Measurements from ENCODE around the gene NCBP1. TPM values are rescaled to one million over a fixed set of nuclear protein-coding genes. Genes with fewer than 3 reads are reported as not detected.

The NCBP1 gene
- total RNA-seq, 2 donors from 2014 or later, result 36.9 to 41.2 TPM

DNA sequence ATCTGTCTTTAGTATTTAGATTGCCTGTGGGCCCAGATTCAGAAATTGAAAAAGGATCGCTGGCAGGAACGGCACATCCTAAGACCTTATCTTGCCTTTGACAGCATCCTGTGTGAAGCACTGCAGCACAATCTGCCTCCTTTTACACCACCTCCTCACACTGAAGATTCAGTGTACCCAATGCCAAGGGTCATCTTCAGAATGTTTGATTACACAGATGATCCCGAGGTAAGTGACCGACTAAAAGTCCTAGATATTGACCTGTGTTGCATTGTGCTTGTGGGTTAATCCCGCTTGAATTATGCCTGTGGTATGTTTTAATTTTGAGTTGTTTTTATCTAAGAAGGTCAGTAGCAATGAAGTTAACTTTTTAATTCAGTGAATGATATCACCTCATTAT, 14.4 kb downstream of the NCBP1 start:
- no peaks in the 10 kb centered on the region for H3K9me3 Mint-ChIP-seq
- ATAC-seq (no peak), DNase-seq (ENCODE audit: low spot score in 2 of 2) (no peak)
- peaks cover 0 to 18% of the 10 kb centered on the region in 2 donors for H3K36me3 Mint-ChIP-seq
- no peak overlapping the region for H3K27ac Mint-ChIP-seq

- Mint-ChIP-seq H3K36me3 (peaks cover 2 to 30% of the 10 kb centered on the region in 2 donors), H3K27ac (peak overlapping the region in 1 of 2 donors; percentile 87), H3K9me3 (no peaks in the 10 kb centered on the region)
- no peak for DNase-seq (ENCODE audit: low spot score in 2 of 2)
- peak in 1 of 2 donors; percentile 40 for ATAC-seq
These were observed 18.0 kb downstream of the NCBP1 start for GRCh38 chr9:97651646-97652045.

DNA sequence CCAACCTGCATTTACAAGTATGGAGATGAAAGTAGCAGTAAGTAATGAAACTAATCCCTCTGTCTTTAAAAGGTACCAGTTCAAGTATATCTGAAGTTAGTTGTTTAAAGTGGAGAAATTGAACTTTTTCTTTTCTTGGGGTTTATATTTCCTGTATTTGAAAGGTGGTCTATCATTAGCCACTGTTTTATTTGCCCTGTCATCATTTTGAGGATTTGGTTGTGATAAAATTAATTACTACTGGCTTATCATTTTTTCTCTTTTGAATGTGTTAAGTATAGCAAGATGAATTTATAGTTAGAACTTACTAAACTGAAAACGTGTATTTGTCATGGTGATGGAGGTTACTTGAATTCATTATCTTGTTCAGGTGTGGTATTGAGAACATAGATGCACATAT, 25.1 kb downstream of the NCBP1 start:
- DNase-seq (ENCODE audit: low spot score in 2 of 2), result no peak
- Mint-ChIP-seq H3K27ac (no peak overlapping the region), H3K9me3 (no peaks in the 10 kb centered on the region), H3K36me3 (peaks cover 17 to 22% of the 10 kb centered on the region in 2 donors)
- ATAC-seq, result no peak

DNA sequence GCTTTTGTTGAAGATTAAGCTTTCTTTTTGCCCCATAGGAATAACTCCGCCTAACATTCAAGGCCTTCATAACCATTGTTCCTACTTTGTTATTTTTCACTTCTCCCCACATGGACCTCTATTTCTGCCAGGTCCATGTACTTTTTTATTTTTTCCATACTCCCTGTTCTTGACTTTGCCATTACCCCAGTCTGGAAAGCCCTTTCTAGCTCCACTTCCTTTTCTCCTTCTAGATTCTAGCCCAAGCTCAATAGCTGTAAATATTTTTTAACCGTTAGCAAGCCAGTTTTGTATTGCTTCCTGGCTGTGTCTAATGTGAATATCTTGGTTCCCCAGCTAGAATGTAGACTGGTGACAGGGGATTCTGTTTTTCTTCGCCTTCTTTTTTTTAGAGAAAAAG, 26.1 kb downstream of the NCBP1 start:
- no peak for DNase-seq (ENCODE audit: low spot score in 2 of 2)
- Mint-ChIP-seq H3K36me3 (peaks cover 17 to 29% of the 10 kb centered on the region in 2 donors), H3K27ac (peak overlapping the region in 1 of 2 donors; percentile 38), H3K9me3 (no peaks in the 10 kb centered on the region)
- ATAC-seq, result no peak

GRCh38 chr9:97660340-97660739, 26.7 kb downstream of the NCBP1 start:
- ATAC-seq (no peak), DNase-seq (ENCODE audit: low spot score in 2 of 2) (no peak)
- Mint-ChIP-seq H3K9me3 (no peaks in the 10 kb centered on the region), H3K36me3 (peaks cover 17 to 33% of the 10 kb centered on the region in 2 donors), H3K27ac (no peak overlapping the region)

- Mint-ChIP-seq H3K27ac (no peak overlapping the region), H3K9me3 (no peaks in the 10 kb centered on the region), H3K36me3 (peaks cover 17 to 33% of the 10 kb centered on the region in 2 donors)
- no peak for DNase-seq (ENCODE audit: low spot score in 2 of 2)
- ATAC-seq, result no peak
These were observed 27.2 kb downstream of the NCBP1 start for GRCh38 chr9:97660847-97661246.

- Mint-ChIP-seq H3K36me3 (peaks cover 0 to 44% of the 10 kb centered on the region in 2 donors), H3K27ac (peak overlapping the region; percentile 8 to 71), H3K9me3 (no peaks in the 10 kb centered on the region)
- DNase-seq (ENCODE audit: low spot score in 2 of 2) (no peak), ATAC-seq (peak; percentile 47 to 68)
These were observed 32.1 kb downstream of the NCBP1 start for GRCh38 chr9:97665742-97666141.

- no peaks in the 10 kb centered on the region for H3K9me3 Mint-ChIP-seq
- peak; percentile 41 to 67 for ATAC-seq
- peaks cover 0 to 44% of the 10 kb centered on the region in 2 donors for H3K36me3 Mint-ChIP-seq
- peak overlapping the region; percentile 71 to 75 for H3K27ac Mint-ChIP-seq
- no peak for DNase-seq (ENCODE audit: low spot score in 2 of 2)
These were observed 33.5 kb downstream of the NCBP1 start for GRCh38 chr9:97666907-97667686.

GRCh38 chr9:97668485-97668884, 34.9 kb downstream of the NCBP1 start:
- H3K9me3 Mint-ChIP-seq, result no peaks in the 10 kb centered on the region
- ATAC-seq, result no peak
- peak overlapping the region in 1 of 2 donors; percentile 49 for H3K27ac Mint-ChIP-seq
- DNase-seq (ENCODE audit: low spot score in 2 of 2), result no peak
- peaks cover 0 to 48% of the 10 kb centered on the region in 2 donors for H3K36me3 Mint-ChIP-seq

- ATAC-seq (no peak), DNase-seq (ENCODE audit: low spot score in 2 of 2) (no peak)
- peak overlapping the region in 1 of 2 donors; percentile 16 for H3K27ac Mint-ChIP-seq
- peaks cover 0 to 34% of the 10 kb centered on the region in 2 donors for H3K36me3 Mint-ChIP-seq
- no peaks in the 10 kb centered on the region for H3K9me3 Mint-ChIP-seq
These were observed 37.0 kb downstream of the NCBP1 start for GRCh38 chr9:97670586-97670985.

GRCh38 chr9:97672403-97672802, 38.8 kb downstream of the NCBP1 start:
- ATAC-seq (no peak), DNase-seq (ENCODE audit: low spot score in 2 of 2) (no peak)
- no peak overlapping the region for H3K27ac Mint-ChIP-seq
- H3K9me3 Mint-ChIP-seq, result no peaks in the 10 kb centered on the region
- H3K36me3 Mint-ChIP-seq, result peaks cover 0 to 18% of the 10 kb centered on the region in 2 donors

GRCh38 chr9:97673922-97674321, 40.3 kb downstream of the NCBP1 start:
- H3K36me3 Mint-ChIP-seq, result peaks cover 0 to 11% of the 10 kb centered on the region in 2 donors
- peak overlapping the region; percentile 15 to 83 for H3K27ac Mint-ChIP-seq
- no peak for ATAC-seq

DNA sequence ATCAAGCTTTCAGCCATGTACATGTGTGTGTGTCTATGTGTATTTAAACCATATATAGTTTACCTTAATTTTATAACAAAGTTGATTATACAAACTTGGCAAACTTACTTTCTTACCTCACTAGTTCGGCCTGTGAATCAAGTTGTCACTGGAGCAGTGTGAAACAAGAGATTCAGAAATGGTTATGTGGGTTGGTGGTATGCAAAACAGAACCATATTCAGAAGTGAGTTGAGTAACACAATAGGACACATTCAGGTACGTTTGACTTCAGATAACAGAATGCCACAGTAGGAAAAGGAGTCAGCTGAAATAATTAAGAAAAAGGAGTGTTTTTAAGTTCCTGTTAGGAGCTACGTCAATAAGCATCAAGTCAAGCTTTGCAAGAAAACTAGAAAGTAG, 42.0 kb downstream of the NCBP1 start:
- peak; percentile 33 to 37 for ATAC-seq
- Mint-ChIP-seq H3K9me3 (no peaks in the 10 kb centered on the region), H3K36me3 (peaks cover 0 to 11% of the 10 kb centered on the region in 2 donors), H3K27ac (peak overlapping the region in 1 of 2 donors; percentile 76)
- DNase-seq (ENCODE audit: low spot score in 2 of 2), result no peak

More at GRCh38 chr9:97673922-97674321, 40.3 kb downstream of the NCBP1 start:
- DNase-seq (ENCODE audit: low spot score in 2 of 2), result no peak
- H3K9me3 Mint-ChIP-seq, result no peaks in the 10 kb centered on the region

GRCh38 chr9:97682242-97682641, 48.6 kb downstream of the NCBP1 start:
- no peaks in the 10 kb centered on the region for H3K9me3 Mint-ChIP-seq
- DNase-seq (ENCODE audit: low spot score in 2 of 2) (no peak), ATAC-seq (no peak)
- H3K36me3 Mint-ChIP-seq, result peaks cover 0 to 5% of the 10 kb centered on the region in 2 donors
- H3K27ac Mint-ChIP-seq, result peak overlapping the region in 1 of 2 donors; percentile 86

GRCh38 chr9:97688654-97689053, 55.0 kb downstream of the NCBP1 start:
- peaks cover 3 to 8% of the 10 kb centered on the region in 2 donors for H3K36me3 Mint-ChIP-seq
- no peaks in the 10 kb centered on the region for H3K9me3 Mint-ChIP-seq
- no peak overlapping the region for H3K27ac Mint-ChIP-seq
- DNase-seq (ENCODE audit: low spot score in 2 of 2) (no peak), ATAC-seq (no peak)

DNA sequence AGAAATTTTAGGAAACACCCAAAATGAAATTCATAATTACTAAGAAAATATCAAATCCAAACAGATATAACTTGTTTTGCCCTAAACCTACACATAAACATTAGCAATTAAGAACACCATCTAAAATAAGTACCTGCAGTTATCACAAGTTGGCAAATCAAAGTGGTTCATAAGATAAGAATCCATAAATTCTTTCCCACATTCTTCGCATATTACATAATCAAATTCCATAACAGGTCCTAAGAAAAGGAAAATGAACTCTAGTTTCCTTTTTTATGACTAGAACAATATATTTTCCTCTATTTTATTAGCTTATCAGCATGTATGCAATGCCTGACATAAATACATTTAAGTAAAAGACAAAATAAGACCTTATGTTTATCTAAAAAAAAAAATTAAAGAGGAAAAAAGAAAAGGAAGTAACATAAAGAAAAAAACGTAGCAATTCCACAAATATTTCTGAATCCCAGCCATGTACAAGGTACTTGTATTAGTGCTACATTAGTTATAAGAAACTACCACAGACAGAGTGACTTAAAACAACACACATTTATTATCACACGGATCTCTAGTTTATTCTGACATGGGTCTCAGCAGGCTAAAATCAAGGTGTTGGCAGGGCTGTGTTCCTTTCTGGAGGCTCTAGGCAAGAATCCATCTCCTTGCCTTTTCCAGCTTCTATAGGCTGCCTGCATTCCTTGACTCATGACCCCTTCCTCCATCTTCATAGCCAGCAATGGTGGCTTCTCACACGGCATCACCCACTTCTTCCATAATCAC, 56.0 kb downstream of the NCBP1 start:
- Mint-ChIP-seq H3K9me3 (no peaks in the 10 kb centered on the region), H3K36me3 (peaks cover 10 to 15% of the 10 kb centered on the region in 2 donors), H3K27ac (no peak overlapping the region)
- no peak for ATAC-seq
- DNase-seq (ENCODE audit: low spot score in 2 of 2), result no peak

GRCh38 chr9:97694769-97695168, 61.1 kb downstream of the NCBP1 start:
- DNase-seq (ENCODE audit: low spot score in 2 of 2), result no peak
- ATAC-seq, result no peak
- Mint-ChIP-seq H3K36me3 (peaks cover 15 to 17% of the 10 kb centered on the region in 2 donors), H3K9me3 (no peaks in the 10 kb centered on the region), H3K27ac (no peak overlapping the region)
